DMS 273 (cell line): Measurements from ENCODE around the gene CPNE5.

ENCODE experiments used
- DNase-seq: peaks from one replicate; lab custom pipeline; 2025; ENCODE audit not compliant: unreplicated experiment; lab: John Stamatoyannopoulos, UW

Gene CPNE5

GRCh38 chr6:36793913-36794712 is 45.1 kb downstream of the CPNE5 start:
- DNase-seq: peak; percentile 90

- peak; percentile 78 for DNase-seq
Observed at GRCh38 chr6:36793296-36793912, 45.8 kb downstream of the CPNE5 start.

- DNase-seq: no peak
Observed at GRCh38 chr6:36791521-36792135, 47.6 kb downstream of the CPNE5 start.

GRCh38 chr6:36791085-36791484 is 48.2 kb downstream of the CPNE5 start:
- no peak for DNase-seq

GRCh38 chr6:36788768-36789167 is 50.5 kb downstream of the CPNE5 start:
- DNase-seq: peak; percentile 65

GRCh38 chr6:36788186-36788585 is 51.1 kb downstream of the CPNE5 start:
- DNase-seq: no peak

- no peak for DNase-seq
Observed at GRCh38 chr6:36787210-36787609, 52.0 kb downstream of the CPNE5 start.

GRCh38 chr6:36786055-36786675 is 53.1 kb downstream of the CPNE5 start:
- DNase-seq: peak; percentile 42

GRCh38 chr6:36784376-36784636 is 54.9 kb downstream of the CPNE5 start:
- DNase-seq: no peak

- no peak for DNase-seq
Observed at GRCh38 chr6:36783603-36784375, 55.5 kb downstream of the CPNE5 start.

- no peak for DNase-seq
Observed at GRCh38 chr6:36781669-36782068, 57.6 kb downstream of the CPNE5 start.

GRCh38 chr6:36780442-36781177 is 58.6 kb downstream of the CPNE5 start:
- DNase-seq: no peak

- DNase-seq: no peak
Observed at GRCh38 chr6:36779227-36779626, 60.0 kb downstream of the CPNE5 start.

GRCh38 chr6:36777801-36778200 is 61.4 kb downstream of the CPNE5 start:
- DNase-seq: peak; percentile 26

GRCh38 chr6:36776167-36776566 is 63.1 kb downstream of the CPNE5 start:
- no peak for DNase-seq

- peak; percentile 96 for DNase-seq
Observed at GRCh38 chr6:36774331-36774730, 64.9 kb downstream of the CPNE5 start.

- peak; percentile 36 for DNase-seq
Observed at GRCh38 chr6:36772397-36772796, 66.8 kb downstream of the CPNE5 start.

- no peak for DNase-seq
Observed at GRCh38 chr6:36771145-36771544, 68.1 kb downstream of the CPNE5 start.

GRCh38 chr6:36769676-36770499 is 69.4 kb downstream of the CPNE5 start:
- no peak for DNase-seq
